Measurements from ENCODE around the gene LATS2.
A peak's percentile ranks its signal among the peaks of the same experiment; 100 is the strongest.
"Not testable (repeated sequence)": the region's sequence is repeated elsewhere in the genome, so short reads cannot be mapped to it uniquely, and the experiment has no call there.

The LATS2 gene

DNA sequence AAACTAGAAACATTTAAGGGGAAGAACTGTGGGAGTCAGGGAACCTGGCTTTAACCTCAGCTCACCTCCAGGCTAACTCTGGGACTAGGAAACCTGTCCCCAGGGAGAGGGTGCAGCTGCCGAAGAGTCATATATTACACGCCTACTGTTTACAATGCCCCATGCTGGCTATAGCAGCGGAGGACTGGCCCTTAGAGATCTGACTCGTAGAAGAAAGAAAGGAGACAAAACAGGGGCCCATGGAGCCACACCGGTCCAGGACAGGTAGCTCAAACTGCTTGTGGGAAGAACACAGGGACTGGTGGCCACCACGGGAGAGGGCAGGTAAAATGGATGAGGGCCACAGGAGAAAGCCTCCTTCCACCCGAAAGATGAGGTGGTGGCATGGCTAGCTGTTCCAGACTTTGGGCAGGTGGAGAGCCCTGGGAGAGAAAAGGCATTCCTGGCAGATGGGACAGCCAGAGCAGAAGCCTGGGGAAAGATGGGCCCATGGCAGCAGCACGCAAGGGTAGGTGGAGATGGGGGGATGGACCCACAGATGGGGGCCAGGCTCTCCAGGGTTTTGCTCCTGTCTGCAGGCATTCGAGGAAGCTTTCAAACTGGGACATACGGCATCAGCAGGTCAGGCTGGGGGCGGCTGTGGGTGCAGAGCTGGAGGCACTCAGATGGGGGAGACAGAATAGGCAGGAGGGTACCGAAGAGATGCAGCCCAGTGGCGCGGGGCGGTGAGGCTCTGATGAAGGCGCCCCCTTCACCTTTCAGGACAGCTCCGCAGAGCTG is 69.5 kb downstream of the LATS2 start:
- no peak for DNase-seq (ENCODE audit: low spot score)

GRCh38 chr13:20990910-20991525 is 70.4 kb downstream of the LATS2 start:
- no peak for DNase-seq (ENCODE audit: low spot score)

DNA sequence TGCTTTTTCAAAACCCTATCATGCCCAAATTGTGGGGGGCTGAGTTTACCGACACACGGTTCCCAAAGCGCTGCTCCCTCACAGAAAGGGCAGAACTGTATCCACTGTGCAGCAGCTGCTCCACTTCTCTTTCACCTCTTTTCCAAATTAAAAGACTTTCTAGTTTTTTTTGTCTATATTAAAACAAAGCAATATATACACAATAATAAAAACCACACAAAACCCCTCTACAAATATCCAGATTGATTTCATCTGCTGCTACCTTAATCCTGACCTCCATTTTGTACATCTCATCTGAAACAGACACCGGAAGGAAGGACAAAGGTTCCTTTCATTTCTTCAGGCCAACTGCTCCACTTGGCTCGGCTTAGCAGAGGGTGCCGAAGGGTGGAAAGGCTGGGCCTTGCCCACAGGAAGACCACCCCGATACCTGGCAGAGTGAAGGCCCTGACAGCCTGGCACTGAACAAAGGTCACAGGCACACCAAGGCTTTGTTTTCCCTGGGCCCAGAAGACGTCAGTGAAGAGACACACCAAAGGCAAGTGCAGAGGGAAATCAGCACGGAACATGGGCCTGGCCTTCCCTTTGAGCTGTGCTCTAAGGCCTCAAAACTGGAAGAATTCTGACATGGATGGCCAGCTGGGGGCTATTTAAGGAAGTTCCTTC is 71.6 kb downstream of the LATS2 start:
- no peak for DNase-seq (ENCODE audit: low spot score)

DNA sequence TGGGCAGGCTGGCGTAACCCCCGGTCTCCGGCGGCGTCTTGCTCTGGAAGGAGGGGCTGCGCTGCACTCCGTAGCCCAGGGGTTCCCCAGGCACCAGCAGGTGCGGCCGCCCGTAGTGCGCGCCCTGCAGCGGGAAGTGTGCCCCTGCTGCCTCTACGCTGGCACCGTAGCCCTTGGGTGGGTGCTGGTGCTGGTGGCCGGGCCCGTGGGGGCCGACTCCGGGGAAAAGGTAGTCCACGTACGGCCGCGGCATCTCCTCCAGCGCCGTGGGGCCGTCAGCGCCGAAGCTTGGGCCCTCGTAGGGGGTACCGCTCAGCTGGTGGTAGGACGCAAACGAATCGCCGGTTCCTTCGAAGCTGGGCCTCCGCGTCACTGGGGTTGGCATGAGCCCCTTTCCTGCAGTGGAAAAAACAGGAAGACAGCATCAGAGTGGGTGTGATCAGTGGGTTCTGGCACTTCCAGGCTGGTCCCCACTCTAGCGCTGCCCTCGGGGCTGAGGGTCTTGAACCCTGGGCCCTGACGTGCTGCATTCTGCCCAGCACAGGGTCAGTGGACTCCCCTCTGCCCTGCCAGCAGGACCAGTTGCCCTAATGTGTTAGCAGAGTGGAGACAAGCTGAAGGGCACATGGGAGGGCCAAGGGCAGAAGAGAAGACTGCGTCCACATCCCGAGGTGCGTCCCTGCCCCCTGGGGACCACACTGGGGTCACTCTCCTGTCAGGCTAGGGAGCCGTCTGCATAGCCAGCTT is 72.3 kb downstream of the LATS2 start:
- DNase-seq (ENCODE audit: low spot score): no peak

DNA sequence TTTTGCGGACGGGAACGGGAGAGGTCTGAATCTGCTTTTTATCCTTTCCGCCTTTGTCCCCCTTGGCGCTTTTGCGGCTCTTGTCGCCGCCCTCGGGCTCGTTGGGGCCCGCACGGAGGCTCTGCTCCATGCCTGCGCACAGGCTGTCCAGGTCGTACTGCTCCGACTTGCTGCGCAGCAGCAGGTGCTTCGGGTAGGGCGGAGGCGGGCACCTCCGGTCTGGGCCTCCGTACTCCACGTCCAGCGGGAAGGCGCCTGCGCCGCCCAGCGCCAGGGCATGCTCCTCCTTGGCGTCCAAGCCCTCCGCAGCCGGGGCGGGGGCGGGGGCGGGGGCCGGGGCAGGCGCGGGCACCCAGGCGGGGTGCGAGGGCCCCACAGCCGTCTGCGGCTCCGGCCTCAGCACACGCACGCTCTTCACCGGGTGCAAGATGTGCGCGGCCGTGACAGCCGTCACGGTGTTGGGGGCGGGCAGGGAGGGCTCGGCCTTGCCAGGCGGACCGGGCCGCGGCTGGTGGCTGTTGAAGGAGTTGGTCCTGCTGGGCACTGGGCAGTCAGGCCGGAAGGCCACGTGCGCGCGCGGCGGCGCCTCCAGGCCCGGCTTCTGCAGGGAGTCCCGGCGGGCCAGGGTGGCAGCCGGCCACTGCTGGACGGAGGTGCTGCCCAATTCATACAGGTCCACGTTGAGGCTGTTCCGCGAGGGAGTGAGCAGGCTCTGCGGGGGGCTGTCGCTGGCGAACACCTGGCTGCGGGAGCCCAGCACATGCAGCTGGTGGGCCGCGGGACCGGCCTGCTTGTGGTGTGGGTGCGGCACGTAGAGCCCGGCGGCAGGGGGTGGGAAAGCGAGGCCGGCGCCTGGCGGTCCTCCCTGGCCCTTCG is 73.1 kb downstream of the LATS2 start:
- no peak for DNase-seq (ENCODE audit: low spot score)

DNA sequence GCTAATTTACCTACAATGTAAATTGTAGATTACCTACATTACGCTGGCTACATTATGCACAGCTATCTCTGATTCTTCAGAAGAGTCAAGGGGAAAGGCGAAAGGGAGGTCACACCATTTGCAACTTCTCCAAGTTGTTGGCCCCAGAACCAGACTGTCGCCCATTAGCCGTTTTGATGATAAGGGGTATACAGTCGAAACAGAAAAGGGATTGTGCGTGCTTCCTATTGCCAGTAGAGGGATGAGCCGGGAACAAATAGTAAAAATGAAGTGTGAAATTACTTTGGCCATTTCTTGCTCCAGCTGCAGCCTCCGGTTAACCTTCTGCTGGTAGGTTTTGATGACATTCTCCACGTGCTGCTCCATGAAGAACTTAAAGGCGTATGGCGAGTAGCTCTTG is 73.8 kb downstream of the LATS2 start:
- DNase-seq (ENCODE audit: low spot score): no peak

- no peak for DNase-seq (ENCODE audit: low spot score)
Measured at GRCh38 chr13:20984879-20985278, 76.5 kb downstream of the LATS2 start.

- no peak for DNase-seq (ENCODE audit: low spot score)
Measured at GRCh38 chr13:20983386-20983785, 78.0 kb downstream of the LATS2 start.

GRCh38 chr13:20981370-20982095 is 79.9 kb downstream of the LATS2 start:
- DNase-seq (ENCODE audit: low spot score): no peak

GRCh38 chr13:20980899-20981298 is 80.5 kb downstream of the LATS2 start:
- DNase-seq (ENCODE audit: low spot score): no peak

DNA sequence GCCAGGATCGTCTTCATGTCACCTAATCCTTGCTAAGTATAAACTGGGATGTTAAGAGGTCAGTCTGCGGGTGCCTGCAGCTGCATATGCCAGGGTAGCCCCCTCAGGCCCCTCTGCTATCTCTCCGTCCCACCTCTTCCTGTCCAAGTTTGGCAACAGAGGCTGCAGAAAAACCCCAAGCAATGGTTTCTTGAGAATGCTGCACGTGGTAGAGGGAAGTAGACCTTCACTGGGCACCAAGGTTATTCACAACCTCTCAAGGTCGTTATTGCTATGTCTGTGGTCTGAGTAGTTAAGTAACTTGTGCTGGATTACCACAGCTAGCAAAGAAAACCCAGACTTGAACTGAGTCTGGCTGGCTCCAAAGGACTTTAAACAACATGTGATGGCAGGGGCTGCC is 81.0 kb downstream of the LATS2 start:
- no peak for DNase-seq (ENCODE audit: low spot score)

DNA sequence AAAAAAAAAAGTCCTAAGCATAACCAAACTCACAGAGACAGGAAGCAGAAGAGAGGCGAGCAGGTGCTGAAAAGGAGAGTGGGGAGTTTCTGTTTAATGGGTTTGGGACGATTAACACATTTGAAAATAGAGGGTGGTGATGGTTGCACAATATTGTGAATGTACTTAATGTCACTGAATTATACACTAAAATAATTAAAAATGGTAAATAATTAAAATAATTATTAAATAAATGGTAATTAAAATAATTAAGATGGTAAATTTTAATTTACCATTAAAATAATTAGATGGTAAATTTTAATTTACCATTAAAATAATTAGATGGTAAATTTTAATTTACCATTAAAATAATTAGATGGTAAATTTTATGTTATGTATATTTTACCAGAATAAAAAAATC is 84.0 kb downstream of the LATS2 start:
- DNase-seq (ENCODE audit: low spot score): no peak

- DNase-seq (ENCODE audit: low spot score): no peak
Measured at GRCh38 chr13:20974981-20975585, 86.3 kb downstream of the LATS2 start.

GRCh38 chr13:20973886-20974425 is 87.4 kb downstream of the LATS2 start:
- DNase-seq (ENCODE audit: low spot score): no peak

- DNase-seq (ENCODE audit: low spot score): no peak
Measured at GRCh38 chr13:20972731-20973130, 88.7 kb downstream of the LATS2 start.

- DNase-seq (ENCODE audit: low spot score): peak; percentile 42
Measured at GRCh38 chr13:20969182-20969581, 92.2 kb downstream of the LATS2 start.

- DNase-seq (ENCODE audit: low spot score): no peak
Measured at GRCh38 chr13:20968745-20969144, 92.6 kb downstream of the LATS2 start.

DNA sequence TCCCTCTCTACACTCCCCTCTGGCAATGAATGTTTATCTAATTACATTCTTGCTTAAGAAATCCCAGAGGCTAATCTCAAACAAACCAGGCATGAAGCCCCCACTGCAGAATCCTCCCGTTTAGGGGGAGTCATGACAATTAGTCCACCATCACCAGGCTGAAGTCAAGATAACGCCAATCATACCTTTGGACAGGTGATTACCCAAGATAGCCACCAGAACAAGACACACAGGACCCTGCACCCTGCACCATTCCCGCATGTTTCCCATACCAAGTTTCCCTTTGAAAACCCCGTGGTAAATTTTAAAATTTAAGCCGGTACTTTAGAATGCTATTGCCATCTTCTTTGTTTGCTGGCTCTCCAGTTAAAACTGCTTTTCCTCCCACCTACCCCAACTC is 94.0 kb downstream of the LATS2 start:
- DNase-seq (ENCODE audit: low spot score): no peak

GRCh38 chr13:20964904-20965303 is 96.5 kb downstream of the LATS2 start:
- DNase-seq (ENCODE audit: low spot score): no peak

DNA sequence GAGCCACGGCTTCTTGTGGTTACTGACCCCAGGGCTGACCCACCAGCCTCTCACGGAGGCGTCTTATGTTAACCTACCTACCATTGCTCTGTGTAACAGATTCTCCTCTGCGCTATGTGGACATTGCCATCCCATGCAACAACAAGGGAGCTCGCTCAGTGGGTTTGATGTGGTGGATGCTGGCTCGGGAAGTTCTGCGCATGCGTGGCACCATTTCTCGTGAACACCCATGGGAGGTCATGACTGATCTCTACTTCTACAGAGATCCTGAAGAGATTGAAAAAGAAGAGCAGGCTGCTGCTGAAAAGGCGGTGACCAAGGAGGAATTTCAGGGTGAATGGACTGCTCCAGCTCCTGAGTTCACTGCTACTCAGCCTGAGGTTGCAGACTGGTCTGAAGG is 99.7 kb downstream of the LATS2 start:
- DNase-seq (ENCODE audit: low spot score): not testable (repeated sequence)

Measured in AG08395 (cell line).